Ureter (tissue), 1 donor: ENCODE measurements around the gene ADAM15. TPM values are rescaled to one million over a fixed set of nuclear protein-coding genes. Genes with fewer than 3 reads are reported as not detected.

Experiments used
- DNase-seq: peaks from one replicate; pipeline ENCODE4 v3.0.0-alpha.2; 2020; ENCODE audit warnings: low spot score
- total RNA-seq: library from RNA; stranded (reverse); gene quantifications from one replicate; pipeline ENCODE4 v1.2.4, GENCODE V29; 2023
- donor health status: DM: yes; HTN: yes; CAD: no.

ADAM15 gene
- total RNA-seq, 1 donor from 2014 or later: 152 TPM

- DNase-seq: no peak
Observed at GRCh38 chr1:155029513-155030242, 21.4 kb upstream of the ADAM15 start.

GRCh38 chr1:155030243-155030795 is 20.8 kb upstream of the ADAM15 start:
- no peak for DNase-seq

GRCh38 chr1:155030899-155031298 is 20.2 kb upstream of the ADAM15 start:
- DNase-seq: no peak

- DNase-seq: no peak
Observed at GRCh38 chr1:155032886-155033285, 18.2 kb upstream of the ADAM15 start.

GRCh38 chr1:155033524-155033923 is 17.6 kb upstream of the ADAM15 start, which contains the start of the genes DCST1 and DCST2:
Gene DCST1, plus strand, starts transcription at chr1:155033824. Its CDS starts 213 bp downstream, at chr1:155034037.
Gene DCST2, minus strand, starts transcription at chr1:155033781. Its CDS starts 80 bp downstream, at chr1:155033701.
- no peak for DNase-seq

GRCh38 chr1:155034318-155035208 is 16.6 kb upstream of the ADAM15 start:
- no peak for DNase-seq

- DNase-seq: no peak
Observed at GRCh38 chr1:155035936-155036335, 15.2 kb upstream of the ADAM15 start.

- DNase-seq: no peak
Observed at GRCh38 chr1:155037043-155037442, 14.1 kb upstream of the ADAM15 start.

GRCh38 chr1:155037851-155038441 is 13.2 kb upstream of the ADAM15 start:
- no peak for DNase-seq

GRCh38 chr1:155038602-155039307 is 12.4 kb upstream of the ADAM15 start:
- no peak for DNase-seq

GRCh38 chr1:155039308-155039669 is 11.8 kb upstream of the ADAM15 start:
- no peak for DNase-seq

- no peak for DNase-seq
Observed at GRCh38 chr1:155040358-155041093, 10.6 kb upstream of the ADAM15 start.

GRCh38 chr1:155042789-155043188 is 8.3 kb upstream of the ADAM15 start:
- DNase-seq: no peak

GRCh38 chr1:155043301-155043702 is 7.8 kb upstream of the ADAM15 start:
- DNase-seq: no peak

- no peak for DNase-seq
Observed at GRCh38 chr1:155043793-155044192, 7.3 kb upstream of the ADAM15 start.

GRCh38 chr1:155044365-155044764 is 6.8 kb upstream of the ADAM15 start:
- no peak for DNase-seq

- DNase-seq: peak; percentile 70
Observed at GRCh38 chr1:155044812-155045657, 6.1 kb upstream of the ADAM15 start.

- no peak for DNase-seq
Observed at GRCh38 chr1:155048449-155049334, 2.4 kb upstream of the ADAM15 start.
